Ectodermal cell (in vitro differentiated cells): Measurements from ENCODE around the gene MAPK12.
A peak's percentile ranks its signal among the peaks of the same experiment; 100 is the strongest.

ENCODE experiments used
- H3K27ac ChIP-seq: 2 replicates; pipeline ENCODE4 v1.7.0; 2013; ENCODE audit warnings: mild to moderate bottlenecking, low read depth, low read length; ENCODE audit not compliant: insufficient read depth, poor library complexity, severe bottlenecking
- H3K27me3 ChIP-seq: 2 replicates; pipeline ENCODE4 v1.7.0; 2013; ENCODE audit warnings: mild to moderate bottlenecking, low read length; ENCODE audit not compliant: insufficient read depth, control insufficient read depth, poor library complexity, severe bottlenecking
- H3K36me3 ChIP-seq: one replicate; pipeline ENCODE4 v1.7.0; 2013; ENCODE audit warnings: low read length; ENCODE audit not compliant: control insufficient read depth, insufficient read depth
- H3K4me1 ChIP-seq: one replicate; pipeline ENCODE4 v1.7.0; 2013; ENCODE audit warnings: low read length; ENCODE audit not compliant: control insufficient read depth, insufficient read depth
- H3K4me3 ChIP-seq: 2 replicates; pipeline ENCODE4 v1.7.0; 2013; ENCODE audit warnings: low read depth, low read length, control low read depth; ENCODE audit not compliant: insufficient read depth
- H3K9me3 ChIP-seq: 2 replicates; pipeline ENCODE4 v1.7.0; 2013; ENCODE audit warnings: mild to moderate bottlenecking, low read length, moderate library complexity; ENCODE audit not compliant: control insufficient read depth
- WGBS, 2 experiments: methylation state at CpG; one replicate each; pipeline ENCODE4 v1.1.7; 2013; ENCODE audit warnings: missing lambda C conversion rate in 2 of 2; 5-methylcytosine and 5-hydroxymethylcytosine counted together

Gene MAPK12

GRCh38 chr22:50305923-50306566, 44.6 kb upstream of the MAPK12 start:
- Histone ChIP-seq H3K4me1 (peaks cover 41% of the 10 kb centered on the region), H3K27me3 (no peaks in the 10 kb centered on the region), H3K36me3 (no peaks in the 10 kb centered on the region), H3K4me3 (peak overlapping the region; percentile 91), H3K27ac (no peak overlapping the region), H3K9me3 (no peaks in the 10 kb centered on the region)
- WGBS, 2 experiments: 22% methylated on average over 21 of the region's 21 CpGs

GRCh38 chr22:50305393-50305922, 44.0 kb upstream of the MAPK12 start:
- peak overlapping the region; percentile 91 for H3K4me3 ChIP-seq
- no peaks in the 10 kb centered on the region for H3K27me3 ChIP-seq
- no peak overlapping the region for H3K27ac ChIP-seq
- no peaks in the 10 kb centered on the region for H3K9me3 ChIP-seq
- 84 to 86% methylated on average over 14 of the region's 14 CpGs for WGBS, 2 experiments
- H3K36me3 ChIP-seq: no peaks in the 10 kb centered on the region
- peaks cover 46% of the 10 kb centered on the region for H3K4me1 ChIP-seq

GRCh38 chr22:50304528-50305392, 43.3 kb upstream of the MAPK12 start:
- Histone ChIP-seq H3K27me3 (peaks cover 5% of the 10 kb centered on the region), H3K4me1 (peaks cover 48% of the 10 kb centered on the region), H3K9me3 (no peaks in the 10 kb centered on the region), H3K27ac (no peak overlapping the region), H3K4me3 (no peak overlapping the region), H3K36me3 (no peaks in the 10 kb centered on the region)
- WGBS, 2 experiments: 85 to 91% methylated on average over 21 to 22 of the region's 22 CpGs

GRCh38 chr22:50303848-50304527, 42.5 kb upstream of the MAPK12 start:
- Histone ChIP-seq H3K9me3 (no peaks in the 10 kb centered on the region), H3K4me1 (peaks cover 44% of the 10 kb centered on the region), H3K27me3 (peaks cover 10% of the 10 kb centered on the region), H3K36me3 (no peaks in the 10 kb centered on the region), H3K4me3 (no peak overlapping the region), H3K27ac (no peak overlapping the region)
- WGBS, 2 experiments: 74% methylated on average over 11 of the region's 11 CpGs

- Histone ChIP-seq H3K4me1 (peaks cover 42% of the 10 kb centered on the region), H3K9me3 (no peaks in the 10 kb centered on the region), H3K36me3 (no peaks in the 10 kb centered on the region), H3K27me3 (peaks cover 10% of the 10 kb centered on the region), H3K4me3 (no peak overlapping the region), H3K27ac (no peak overlapping the region)
- WGBS, 2 experiments: 88 to 91% methylated on average over 7 of the region's 7 CpGs
These were observed 42.0 kb upstream of the MAPK12 start for GRCh38 chr22:50303515-50303847.

- H3K27ac ChIP-seq: no peak overlapping the region
- H3K9me3 ChIP-seq: no peaks in the 10 kb centered on the region
- no peak overlapping the region for H3K4me3 ChIP-seq
- WGBS, 2 experiments: 75 to 83% methylated on average over 5 of the region's 5 CpGs
- H3K27me3 ChIP-seq: peaks cover 10% of the 10 kb centered on the region
- H3K36me3 ChIP-seq: no peaks in the 10 kb centered on the region
- H3K4me1 ChIP-seq: peaks cover 37% of the 10 kb centered on the region
These were observed 41.1 kb upstream of the MAPK12 start for GRCh38 chr22:50302564-50302963.

- 84% methylated on average over 9 of the region's 9 CpGs for WGBS, 2 experiments
- Histone ChIP-seq H3K4me1 (peaks cover 42% of the 10 kb centered on the region), H3K36me3 (no peaks in the 10 kb centered on the region), H3K27me3 (peaks cover 10% of the 10 kb centered on the region), H3K9me3 (no peaks in the 10 kb centered on the region), H3K4me3 (no peak overlapping the region), H3K27ac (no peak overlapping the region)
These were observed 40.6 kb upstream of the MAPK12 start for GRCh38 chr22:50302041-50302541.

GRCh38 chr22:50301581-50301991, 40.1 kb upstream of the MAPK12 start:
- H3K36me3 ChIP-seq: no peaks in the 10 kb centered on the region
- peaks cover 42% of the 10 kb centered on the region for H3K4me1 ChIP-seq
- no peak overlapping the region for H3K4me3 ChIP-seq
- H3K27ac ChIP-seq: no peak overlapping the region
- WGBS, 2 experiments: 89 to 93% methylated on average over 17 of the region's 17 CpGs
- H3K27me3 ChIP-seq: peaks cover 10% of the 10 kb centered on the region
- no peaks in the 10 kb centered on the region for H3K9me3 ChIP-seq

GRCh38 chr22:50300620-50301257, 39.3 kb upstream of the MAPK12 start:
- Histone ChIP-seq H3K27me3 (peaks cover 10% of the 10 kb centered on the region), H3K9me3 (no peaks in the 10 kb centered on the region), H3K4me1 (peaks cover 41% of the 10 kb centered on the region), H3K36me3 (no peaks in the 10 kb centered on the region), H3K27ac (no peak overlapping the region), H3K4me3 (no peak overlapping the region)
- 70 to 72% methylated on average over 14 of the region's 14 CpGs for WGBS, 2 experiments
